GM21528 (cell line): ENCODE measurements around the gene CPNE9.
A peak's percentile ranks its signal among the peaks of the same experiment; 100 is the strongest.

Experiments
- ATAC-seq: cut with Tn5 transposase; IDR thresholded peaks from one replicate; pipeline ENCODE4 v1.9.1; 2021; ENCODE audit warnings: mild to moderate bottlenecking, moderate library complexity; ENCODE audit not compliant: unreplicated experiment, low FRiP score

CPNE9 gene

GRCh38 chr3:9686703-9687102, 16.9 kb upstream of the CPNE9 start:
- ATAC-seq, result no peak

- ATAC-seq, result no peak
These were observed 16.1 kb upstream of the CPNE9 start for GRCh38 chr3:9687514-9687913.

GRCh38 chr3:9688961-9689360, 14.7 kb upstream of the CPNE9 start:
- ATAC-seq, result no peak

- ATAC-seq, result no peak
These were observed 13.9 kb upstream of the CPNE9 start for GRCh38 chr3:9689757-9690156.

- ATAC-seq, result peak; percentile 91
These were observed 12.9 kb upstream of the CPNE9 start for GRCh38 chr3:9690451-9691450.

GRCh38 chr3:9691636-9692035, 12.0 kb upstream of the CPNE9 start:
- ATAC-seq, result no peak

- ATAC-seq, result no peak
These were observed 11.2 kb upstream of the CPNE9 start for GRCh38 chr3:9692416-9692815.

- no peak for ATAC-seq
These were observed 8.3 kb upstream of the CPNE9 start for GRCh38 chr3:9695345-9695744.

- ATAC-seq, result no peak
These were observed 7.9 kb upstream of the CPNE9 start for GRCh38 chr3:9695746-9696145.

- no peak for ATAC-seq
These were observed 7.0 kb upstream of the CPNE9 start for GRCh38 chr3:9696480-9697220.

GRCh38 chr3:9697892-9698291, 5.7 kb upstream of the CPNE9 start:
- ATAC-seq, result no peak

- ATAC-seq, result no peak
These were observed 5.3 kb upstream of the CPNE9 start for GRCh38 chr3:9698293-9698692.

GRCh38 chr3:9700536-9700935, 3.1 kb upstream of the CPNE9 start:
- no peak for ATAC-seq

GRCh38 chr3:9701006-9701405, 2.6 kb upstream of the CPNE9 start:
- no peak for ATAC-seq

- ATAC-seq, result no peak
These were observed 1.9 kb upstream of the CPNE9 start for GRCh38 chr3:9701711-9702110.

GRCh38 chr3:9703240-9703639, 393 bp upstream of the CPNE9 start:
- ATAC-seq, result no peak

- no peak for ATAC-seq
These were observed 1.0 kb downstream of the CPNE9 start for GRCh38 chr3:9704347-9705322.

GRCh38 chr3:9710174-9710739, 6.6 kb downstream of the CPNE9 start:
- ATAC-seq, result no peak

- no peak for ATAC-seq
These were observed 8.8 kb downstream of the CPNE9 start for GRCh38 chr3:9712415-9712814.

- no peak for ATAC-seq
These were observed 9.5 kb downstream of the CPNE9 start for GRCh38 chr3:9713142-9713541.
